ENCODE data around the gene ZFP36L1.

Gene ZFP36L1

GRCh38 chr14:68801631-68802030 lies 8.8 kb upstream of the ZFP36L1 start:
- in situ Hi-C loops (cut with HindIII; ENCODE audit: low pct_ligation_motif_present, low pct_unique_long_range_greater_than_20kb, low sequenced_read_pairs) = loop anchor here (25.0 kb wide), 1 partner anchor 864 kb away; no protein-coding TSS in a partner anchor
- no peak for DNase-seq

GRCh38 chr14:68800953-68801352 lies 8.1 kb upstream of the ZFP36L1 start:
- no peak for DNase-seq
- in situ Hi-C loops (cut with HindIII; ENCODE audit: low pct_ligation_motif_present, low pct_unique_long_range_greater_than_20kb, low sequenced_read_pairs) = loop anchor here (25.0 kb wide), 1 partner anchor 864 kb away; no protein-coding TSS in a partner anchor

GRCh38 chr14:68800390-68800789 lies 7.5 kb upstream of the ZFP36L1 start:
- in situ Hi-C loops (cut with HindIII; ENCODE audit: low pct_ligation_motif_present, low pct_unique_long_range_greater_than_20kb, low sequenced_read_pairs) = loop anchor here (25.0 kb wide), 1 partner anchor 863 kb away; no protein-coding TSS in a partner anchor
- DNase-seq = no peak

GRCh38 chr14:68798621-68799020 lies 5.8 kb upstream of the ZFP36L1 start:
- DNase-seq = no peak
- in situ Hi-C loops (cut with HindIII; ENCODE audit: low pct_ligation_motif_present, low pct_unique_long_range_greater_than_20kb, low sequenced_read_pairs) = no loop called here

- DNase-seq = no peak
- in situ Hi-C loops (cut with HindIII; ENCODE audit: low pct_ligation_motif_present, low pct_unique_long_range_greater_than_20kb, low sequenced_read_pairs) = no loop called here
These were observed 4.3 kb upstream of the ZFP36L1 start for GRCh38 chr14:68797121-68797670.

- in situ Hi-C loops (cut with HindIII; ENCODE audit: low pct_ligation_motif_present, low pct_unique_long_range_greater_than_20kb, low sequenced_read_pairs) = no loop called here
- no peak for DNase-seq
These were observed 3.7 kb upstream of the ZFP36L1 start for GRCh38 chr14:68796418-68797101.

GRCh38 chr14:68795597-68796417 lies 2.9 kb upstream of the ZFP36L1 start:
- DNase-seq = peak; percentile 77
- in situ Hi-C loops (cut with HindIII; ENCODE audit: low pct_ligation_motif_present, low pct_unique_long_range_greater_than_20kb, low sequenced_read_pairs) = no loop called here

- in situ Hi-C loops (cut with HindIII; ENCODE audit: low pct_ligation_motif_present, low pct_unique_long_range_greater_than_20kb, low sequenced_read_pairs) = no loop called here
- peak; percentile 71 for DNase-seq
These were observed 2.2 kb upstream of the ZFP36L1 start for GRCh38 chr14:68794851-68795596.

GRCh38 chr14:68794130-68794850 lies 1.4 kb upstream of the ZFP36L1 start:
- peak; percentile 74 for DNase-seq
- in situ Hi-C loops (cut with HindIII; ENCODE audit: low pct_ligation_motif_present, low pct_unique_long_range_greater_than_20kb, low sequenced_read_pairs) = no loop called here

GRCh38 chr14:68793734-68794129 lies 865 bp upstream of the ZFP36L1 start:
- in situ Hi-C loops (cut with HindIII; ENCODE audit: low pct_ligation_motif_present, low pct_unique_long_range_greater_than_20kb, low sequenced_read_pairs) = no loop called here
- DNase-seq = no peak

- no peak for DNase-seq
- in situ Hi-C loops (cut with HindIII; ENCODE audit: low pct_ligation_motif_present, low pct_unique_long_range_greater_than_20kb, low sequenced_read_pairs) = no loop called here
These were observed 239 bp downstream of the ZFP36L1 start for GRCh38 chr14:68792678-68792978.

- in situ Hi-C loops (cut with HindIII; ENCODE audit: low pct_ligation_motif_present, low pct_unique_long_range_greater_than_20kb, low sequenced_read_pairs) = no loop called here
- no peak for DNase-seq
These were observed 777 bp downstream of the ZFP36L1 start for GRCh38 chr14:68791902-68792677.

- in situ Hi-C loops (cut with HindIII; ENCODE audit: low pct_ligation_motif_present, low pct_unique_long_range_greater_than_20kb, low sequenced_read_pairs) = no loop called here
- DNase-seq = peak; percentile 37
These were observed 1.6 kb downstream of the ZFP36L1 start for GRCh38 chr14:68791078-68791901.

- in situ Hi-C loops (cut with HindIII; ENCODE audit: low pct_ligation_motif_present, low pct_unique_long_range_greater_than_20kb, low sequenced_read_pairs) = no loop called here
- no peak for DNase-seq
These were observed 2.2 kb downstream of the ZFP36L1 start for GRCh38 chr14:68790644-68791077.

- DNase-seq = no peak
- in situ Hi-C loops (cut with HindIII; ENCODE audit: low pct_ligation_motif_present, low pct_unique_long_range_greater_than_20kb, low sequenced_read_pairs) = no loop called here
These were observed 2.8 kb downstream of the ZFP36L1 start for GRCh38 chr14:68789821-68790643.
